HG02870 (cell line): ENCODE measurements around the gene CAPN7.
A peak's percentile ranks its signal among the peaks of the same experiment; 100 is the strongest.
"Not testable (repeated sequence)": the region's sequence is repeated elsewhere in the genome, so short reads cannot be mapped to it uniquely, and the experiment has no call there.

Experiments used
- ATAC-seq: cut with Tn5 transposase; IDR thresholded peaks from one replicate; pipeline ENCODE4 v1.9.1; 2021; ENCODE audit warnings: mild to moderate bottlenecking, moderate library complexity; ENCODE audit not compliant: unreplicated experiment

Gene CAPN7

DNA sequence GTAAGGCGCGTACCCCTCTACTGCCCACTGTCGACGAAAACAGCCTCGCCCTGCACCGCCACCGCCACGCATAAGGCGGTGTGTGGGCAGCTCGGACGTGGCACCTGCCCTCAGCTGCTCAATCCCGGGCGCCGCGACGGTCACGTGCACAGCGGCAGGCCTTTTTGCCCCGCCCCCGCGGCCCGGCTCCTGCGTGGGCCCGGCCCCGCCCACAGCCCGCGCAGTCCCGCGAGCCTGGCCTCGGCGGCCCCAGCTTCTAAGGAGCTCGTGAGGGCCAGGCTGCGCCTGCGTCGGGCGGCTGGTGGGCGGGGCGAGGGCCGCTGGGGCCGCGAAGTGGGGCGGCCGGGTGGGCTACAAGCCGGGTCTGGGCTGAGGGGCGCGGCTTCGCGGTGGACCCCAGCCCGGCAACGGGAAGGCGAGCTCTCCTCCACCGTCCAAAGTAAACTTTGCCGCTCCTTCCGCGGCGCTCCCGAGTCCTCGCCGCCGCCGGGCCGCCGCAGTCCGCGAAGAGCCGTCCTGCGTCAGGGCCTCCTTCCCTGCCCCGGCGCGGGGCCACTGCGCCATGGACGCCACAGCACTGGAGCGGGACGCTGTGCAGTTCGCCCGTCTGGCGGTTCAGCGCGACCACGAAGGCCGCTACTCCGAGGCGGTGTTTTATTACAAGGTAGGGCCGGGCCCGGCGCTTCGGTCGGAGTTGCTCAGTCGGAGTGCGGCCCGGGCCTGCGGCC, at the start of gene CAPN7:
Gene CAPN7, plus strand, starts transcription at position 313 of the 728 bp plus-strand sequence. Its CDS starts 250 bp downstream, at position 563.
- ATAC-seq = peak; percentile 84

- ATAC-seq = no peak
Observed at GRCh38 chr3:15157441-15157840, 48.6 kb upstream of the CAPN7 start.

GRCh38 chr3:15159501-15160136, 46.4 kb upstream of the CAPN7 start:
- no peak for ATAC-seq

- no peak for ATAC-seq
Observed at GRCh38 chr3:15160662-15161061, 45.4 kb upstream of the CAPN7 start.

- ATAC-seq = no peak
Observed at GRCh38 chr3:15161133-15161532, 44.9 kb upstream of the CAPN7 start.

DNA sequence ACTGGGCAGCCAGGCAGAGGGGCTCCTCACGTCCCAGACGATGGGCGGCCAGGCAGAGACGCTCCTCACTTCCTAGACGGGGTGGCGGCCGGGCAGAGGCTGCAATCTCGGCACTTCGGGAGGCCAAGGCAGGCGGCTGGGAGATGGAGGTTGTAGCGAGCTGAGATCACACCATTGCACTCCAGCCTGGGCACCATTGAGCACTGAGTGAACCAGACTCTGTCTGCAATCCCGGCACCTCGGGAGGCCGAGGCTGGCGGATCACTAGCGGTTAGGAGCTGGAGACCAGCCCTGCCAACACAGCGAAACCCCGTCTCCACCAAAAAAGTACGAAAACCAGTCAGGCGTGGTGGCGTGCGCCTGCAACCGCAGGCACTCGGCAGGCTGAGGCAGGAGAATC, 42.4 kb upstream of the CAPN7 start:
- not testable (repeated sequence) for ATAC-seq

DNA sequence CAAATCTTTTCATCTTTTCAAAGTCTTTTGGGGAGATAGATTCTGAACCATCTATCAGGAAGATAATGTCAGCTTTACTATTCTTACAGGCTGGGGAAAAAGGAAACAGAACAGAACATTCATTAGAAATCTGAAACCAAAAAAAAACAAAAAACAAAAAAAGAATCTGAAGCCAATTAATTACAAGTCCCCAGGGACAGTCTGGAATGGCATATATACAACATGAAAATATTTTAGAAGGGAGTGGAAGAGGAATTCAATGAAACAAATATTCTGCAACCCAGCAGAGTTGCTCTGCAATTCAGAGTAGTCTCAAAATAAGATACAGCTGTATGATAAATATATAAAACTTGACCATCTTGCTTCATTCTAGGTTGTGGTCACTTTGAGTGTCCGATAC, 41.7 kb upstream of the CAPN7 start:
- ATAC-seq = no peak

DNA sequence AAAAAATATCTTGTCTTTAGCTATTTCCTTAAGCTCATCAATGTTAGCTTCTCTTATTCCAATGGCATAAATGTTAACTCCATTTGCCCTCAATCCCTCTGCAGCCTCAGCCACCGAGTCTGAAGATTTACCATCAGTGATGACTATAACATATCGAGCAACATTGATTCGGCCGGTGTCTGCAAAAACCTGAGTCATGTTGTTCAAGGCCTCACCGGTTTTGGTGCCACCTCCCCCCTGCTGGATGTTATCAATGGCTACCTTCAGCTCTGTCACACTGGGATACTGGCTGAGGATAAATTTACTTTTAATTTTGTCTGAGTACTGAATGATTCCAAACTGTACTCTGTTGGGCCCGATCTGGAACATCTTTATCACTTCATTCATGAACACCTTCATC, 41.0 kb upstream of the CAPN7 start:
- no peak for ATAC-seq

DNA sequence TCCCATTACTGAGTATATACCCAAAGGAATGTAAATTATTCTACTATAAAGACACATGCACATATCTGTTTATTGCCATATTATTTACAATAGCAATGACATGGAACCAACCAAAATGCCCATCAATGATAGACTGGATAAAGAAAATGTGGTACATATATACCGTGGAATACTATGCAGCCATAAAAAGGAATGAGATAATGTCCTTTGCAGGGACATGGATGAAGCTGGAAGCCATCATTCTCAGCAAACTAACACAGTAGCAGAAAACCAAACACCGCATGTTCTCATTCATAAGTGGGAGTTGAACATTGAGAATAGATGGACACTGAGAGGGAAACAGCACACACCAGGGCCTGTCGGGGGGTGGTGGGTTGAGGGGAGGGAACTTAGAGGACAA, 39.7 kb upstream of the CAPN7 start:
- not testable (repeated sequence) for ATAC-seq

DNA sequence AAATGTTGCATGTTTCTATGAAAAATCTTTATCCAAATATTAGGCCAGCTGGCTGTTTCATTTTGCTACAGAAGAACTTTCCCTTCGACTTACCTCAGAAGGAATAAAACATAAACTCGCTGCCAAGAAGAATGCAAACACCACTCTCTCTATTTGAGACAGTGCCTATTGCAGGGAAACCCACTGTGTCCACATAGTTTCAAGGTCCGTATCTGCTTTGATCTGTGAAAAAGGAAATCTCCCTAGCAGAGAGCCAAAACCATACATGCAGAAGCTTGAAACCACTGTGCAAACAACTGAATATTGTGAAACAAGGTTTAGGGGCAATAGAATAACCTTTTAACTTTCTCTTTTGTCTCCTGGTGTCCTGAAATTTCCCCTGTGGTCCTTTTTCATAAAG, 35.0 kb upstream of the CAPN7 start:
- peak; percentile 87 for ATAC-seq

GRCh38 chr3:15172806-15173205, 33.2 kb upstream of the CAPN7 start:
- no peak for ATAC-seq

DNA sequence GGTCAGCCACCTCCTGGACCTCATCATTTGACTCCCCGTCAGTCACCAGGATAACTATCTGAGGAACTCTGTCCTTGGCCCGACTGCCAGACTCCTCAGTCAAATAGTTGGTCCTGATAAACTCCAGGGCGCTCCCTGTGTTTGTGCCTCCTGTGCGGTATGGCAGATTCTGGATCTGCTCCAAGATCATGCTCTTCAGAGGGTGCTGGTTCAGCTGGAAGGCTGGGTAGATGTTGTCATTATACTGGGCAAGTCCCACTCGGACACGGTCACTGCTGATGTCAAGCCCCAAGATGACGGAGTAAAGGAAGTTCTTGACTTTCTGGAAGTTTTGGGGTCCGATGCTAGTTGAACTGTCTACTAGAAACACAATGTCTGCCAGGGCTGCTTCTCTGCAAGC, 31.1 kb upstream of the CAPN7 start:
- no peak for ATAC-seq

DNA sequence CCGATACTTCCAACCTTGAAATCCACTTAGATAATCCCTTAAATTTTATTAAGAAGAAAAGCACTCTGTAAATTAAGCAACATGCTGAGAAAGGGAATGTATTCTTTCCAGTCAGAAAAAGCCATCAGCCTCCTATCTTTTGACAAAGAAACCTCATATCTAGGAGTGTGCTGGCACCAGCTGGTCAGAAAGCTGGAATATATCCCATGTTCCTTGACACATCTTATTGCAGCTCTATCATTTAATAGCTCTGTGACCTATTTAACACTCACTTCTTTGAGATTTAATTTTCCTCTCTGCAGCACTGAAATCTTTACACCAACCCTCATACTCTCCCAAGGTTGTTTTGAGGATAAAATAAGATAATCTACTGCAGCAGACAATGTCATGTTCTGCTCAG, 30.4 kb upstream of the CAPN7 start:
- ATAC-seq = no peak

- peak; percentile 75 for ATAC-seq
Observed at GRCh38 chr3:15180042-15180611, 25.9 kb upstream of the CAPN7 start.

DNA sequence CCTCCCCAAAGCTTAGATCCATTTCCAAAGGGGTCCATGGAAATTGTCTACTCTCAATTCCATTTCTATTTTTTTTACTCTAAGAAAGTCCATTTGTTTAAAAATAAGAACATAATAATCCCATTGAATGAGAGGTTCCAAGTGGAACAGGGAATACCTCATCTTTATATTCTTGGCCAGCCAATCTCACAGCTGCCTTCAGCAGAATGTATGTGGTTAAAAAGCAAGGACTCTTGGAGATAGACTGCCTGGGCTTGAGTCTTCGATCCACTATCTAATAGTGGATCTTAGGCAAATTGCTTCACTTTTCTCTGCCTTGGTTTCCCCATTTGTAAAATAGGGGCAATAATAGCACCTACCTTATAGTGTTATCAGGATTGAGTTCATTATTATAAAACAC, 24.5 kb upstream of the CAPN7 start:
- no peak for ATAC-seq

GRCh38 chr3:15181963-15182362, 24.1 kb upstream of the CAPN7 start:
- ATAC-seq = no peak

GRCh38 chr3:15183011-15183410, 23.0 kb upstream of the CAPN7 start:
- no peak for ATAC-seq

- ATAC-seq = no peak
Observed at GRCh38 chr3:15185404-15185803, 20.6 kb upstream of the CAPN7 start.

DNA sequence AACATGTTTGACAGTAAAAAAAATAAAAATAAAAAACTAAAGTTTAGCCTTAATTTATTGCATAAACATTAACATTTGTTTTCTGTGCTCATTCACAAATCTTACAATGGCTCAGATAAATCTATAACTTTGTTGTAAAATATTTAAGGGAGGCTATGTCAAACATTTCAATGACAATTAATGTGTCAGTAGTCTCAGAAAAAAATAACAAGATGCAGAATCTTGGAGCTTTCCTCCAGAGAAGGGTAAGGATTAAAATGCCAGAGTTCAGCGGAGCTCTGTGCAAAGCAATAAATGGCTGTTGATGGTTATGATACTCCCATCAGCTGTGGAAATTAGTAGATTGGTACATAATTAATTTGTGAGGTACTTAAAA, 20.0 kb upstream of the CAPN7 start:
- ATAC-seq = no peak

DNA sequence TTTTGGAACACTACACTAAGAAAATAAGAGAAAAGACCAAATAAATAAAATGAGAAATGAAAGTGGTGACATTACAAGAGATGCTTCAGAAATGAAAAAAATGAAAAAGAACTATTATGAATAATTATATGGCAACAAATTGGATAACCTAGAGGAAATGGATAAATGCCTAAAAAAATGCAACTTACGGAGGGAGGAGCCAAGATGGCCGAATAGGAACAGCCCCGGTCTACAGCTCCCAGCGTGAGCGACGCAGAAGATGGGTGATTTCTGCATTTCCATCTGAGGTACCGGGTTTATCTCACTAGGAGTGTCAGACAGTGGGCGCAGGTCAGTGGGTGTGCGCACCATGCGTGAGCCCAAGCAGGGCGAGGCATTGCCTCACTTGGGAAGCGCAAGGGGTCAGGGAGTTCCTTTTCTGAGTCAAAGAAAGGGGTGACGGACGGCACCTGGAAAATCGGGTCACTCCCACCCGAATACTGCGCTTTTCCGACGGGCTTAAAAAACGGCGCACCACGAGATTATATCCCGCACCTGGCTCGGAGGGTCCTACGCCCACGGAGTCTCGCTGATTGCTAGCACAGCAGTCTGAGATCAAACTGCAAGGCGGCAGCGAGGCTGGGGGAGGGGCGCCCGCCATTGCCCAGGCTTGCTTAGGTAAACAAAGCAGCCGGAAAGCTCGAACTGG, 19.4 kb upstream of the CAPN7 start:
- not testable (repeated sequence) for ATAC-seq

- no peak for ATAC-seq
Observed at GRCh38 chr3:15197340-15198029, 8.6 kb upstream of the CAPN7 start.
